ENCODE measurements around the gene ADCY10.

DNA sequence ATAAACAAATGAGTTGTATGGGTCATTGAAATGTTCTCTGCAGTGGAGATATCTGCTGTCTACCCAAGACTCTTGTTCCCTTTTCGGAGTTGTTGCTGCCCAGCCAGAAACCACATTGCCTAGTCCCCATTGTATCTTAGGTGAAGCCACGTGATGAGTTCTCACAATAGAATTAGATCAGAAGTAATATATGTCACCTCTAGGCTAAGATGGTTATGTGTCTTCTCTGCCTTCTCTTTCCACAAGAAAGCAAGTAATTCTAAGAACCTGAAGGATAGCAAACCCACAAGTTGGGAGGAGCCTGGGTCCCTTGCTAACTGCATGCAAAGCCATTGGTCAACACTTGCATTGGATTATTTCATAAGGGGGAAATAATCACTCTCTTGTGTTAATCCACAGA lies 76.6 kb downstream of the ADCY10 start:
- TF ChIP-seq, protein P1, sequence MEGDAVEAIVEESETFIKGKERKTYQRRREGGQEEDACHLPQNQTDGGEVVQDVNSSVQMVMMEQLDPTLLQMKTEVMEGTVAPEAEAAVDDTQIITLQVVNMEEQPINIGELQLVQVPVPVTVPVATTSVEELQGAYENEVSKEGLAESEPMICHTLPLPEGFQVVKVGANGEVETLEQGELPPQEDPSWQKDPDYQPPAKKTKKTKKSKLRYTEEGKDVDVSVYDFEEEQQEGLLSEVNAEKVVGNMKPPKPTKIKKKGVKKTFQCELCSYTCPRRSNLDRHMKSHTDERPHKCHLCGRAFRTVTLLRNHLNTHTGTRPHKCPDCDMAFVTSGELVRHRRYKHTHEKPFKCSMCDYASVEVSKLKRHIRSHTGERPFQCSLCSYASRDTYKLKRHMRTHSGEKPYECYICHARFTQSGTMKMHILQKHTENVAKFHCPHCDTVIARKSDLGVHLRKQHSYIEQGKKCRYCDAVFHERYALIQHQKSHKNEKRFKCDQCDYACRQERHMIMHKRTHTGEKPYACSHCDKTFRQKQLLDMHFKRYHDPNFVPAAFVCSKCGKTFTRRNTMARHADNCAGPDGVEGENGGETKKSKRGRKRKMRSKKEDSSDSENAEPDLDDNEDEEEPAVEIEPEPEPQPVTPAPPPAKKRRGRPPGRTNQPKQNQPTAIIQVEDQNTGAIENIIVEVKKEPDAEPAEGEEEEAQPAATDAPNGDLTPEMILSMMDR (IDR thresholded peaks at IDR 0.05; ENCODE audit: insufficient read depth, low read depth, low read length), result no peak
- no peak for TF ChIP-seq EZH2 (IDR thresholded peaks at IDR 0.05; ENCODE audit: insufficient read depth, low read length)
